Fibroblast of mammary gland (primary cell): ENCODE measurements around the gene SCGB2B2.

ENCODE experiments used
- DNase-seq: peaks from one replicate; pipeline ENCODE4 v3.0.0-alpha.2; 2010; ENCODE audit warnings: low read depth
- H3K4me3 ChIP-seq: 2 replicates; pipeline ENCODE4 v1.5.1; 2011; ENCODE audit warnings: low read depth, mild to moderate bottlenecking, low read length, moderate library complexity; ENCODE audit not compliant: control insufficient read depth
- CTCF ChIP-seq: conservative IDR thresholded peaks from 2 replicates; pipeline ENCODE4 v1.5.1; 2011; ENCODE audit warnings: low read depth, low read length, inconsistent platforms; ENCODE audit not compliant: control insufficient read depth, insufficient read depth

SCGB2B2 gene

GRCh38 chr19:34649886-34650543, 26.9 kb downstream of the SCGB2B2 start:
- no peak for DNase-seq
- no peak overlapping the region for H3K4me3 ChIP-seq
- TF ChIP-seq CTCF: no peak

- no peak for TF ChIP-seq CTCF
- no peak for DNase-seq
- no peak overlapping the region for H3K4me3 ChIP-seq
These were observed 31.4 kb downstream of the SCGB2B2 start for GRCh38 chr19:34645551-34645950.

- no peak overlapping the region for H3K4me3 ChIP-seq
- TF ChIP-seq CTCF: no peak
- DNase-seq: no peak
These were observed 31.9 kb downstream of the SCGB2B2 start for GRCh38 chr19:34644991-34645461.

GRCh38 chr19:34642241-34642640, 34.7 kb downstream of the SCGB2B2 start:
- no peak for DNase-seq
- no peak overlapping the region for H3K4me3 ChIP-seq
- no peak for TF ChIP-seq CTCF

GRCh38 chr19:34639491-34640085, 37.4 kb downstream of the SCGB2B2 start:
- DNase-seq: peak; percentile 75
- TF ChIP-seq CTCF: peak; percentile 74
- H3K4me3 ChIP-seq: no peak overlapping the region

GRCh38 chr19:34633802-34634201, 43.2 kb downstream of the SCGB2B2 start:
- H3K4me3 ChIP-seq: no peak overlapping the region
- DNase-seq: no peak
- no peak for TF ChIP-seq CTCF
